H1 (cell line): ENCODE measurements around the gene ADAMTS15.

Experiments used
- CBX5 ChIP-seq: fragments of 300-800, 300-1000 bp; sonication (generic); IDR thresholded peaks from 2 replicates; pipeline ENCODE4 v1.7.1; 2016; ENCODE audit warnings: antibody characterized with exemption, low read length, low read depth
- CHD2 ChIP-seq: IDR thresholded peaks from 2 replicates; pipeline ENCODE4 v1.6.1; 2012; ENCODE audit warnings: low read length, improper control_type of control experiment
- EGR1 ChIP-seq: IDR thresholded peaks from 2 replicates; pipeline ENCODE4 v1.6.1; 2011; ENCODE audit warnings: low read depth, low read length, borderline replicate concordance
- EZH2 ChIP-seq: fragments of 200-600 bp; sonication (generic); IDR thresholded peaks from 2 replicates; pipeline ENCODE4 v1.7.1; 2012; ENCODE audit warnings: low read depth, mild to moderate bottlenecking, moderate library complexity, low read length, inconsistent platforms; ENCODE audit not compliant: severe bottlenecking
- JUND ChIP-seq: IDR thresholded peaks from 2 replicates; pipeline ENCODE4 v1.6.1; 2011; ENCODE audit warnings: mild to moderate bottlenecking, improper control_type of control experiment, low read length
- MAFK ChIP-seq: IDR thresholded peaks from 2 replicates; pipeline ENCODE4 v1.6.1; 2012; ENCODE audit warnings: low read depth, mild to moderate bottlenecking, improper control_type of control experiment, low read length
- POLR2A ChIP-seq, 2 experiments: IDR thresholded peaks; 1 replicate in 1 of 2; 2 replicates in 1 of 2; pipeline ENCODE4 v1.6.1; 2011; ENCODE audit warnings: low read depth in 2 of 2, low read length in 2 of 2, mild to moderate bottlenecking in 2 of 2; ENCODE audit errors: control extremely low read depth in 1 of 2
- RAD21 ChIP-seq, 2 experiments: IDR thresholded peaks in 1 of 2; conservative IDR thresholded peaks in 1 of 2; 2 replicates each; pipeline ENCODE4 v1.6.1; 2011; ENCODE audit warnings: low read depth in 2 of 2, low read length in 2 of 2, improper control_type of control experiment in 1 of 2, inconsistent platforms in 1 of 2, mild to moderate bottlenecking in 1 of 2, moderate library complexity in 1 of 2
- SP1 ChIP-seq: IDR thresholded peaks from 2 replicates; pipeline ENCODE4 v1.6.1; 2011; ENCODE audit warnings: low read depth, low read length
- TEAD4 ChIP-seq: IDR thresholded peaks from 2 replicates; pipeline ENCODE4 v1.6.1; 2012; ENCODE audit warnings: low read depth, low read length, inconsistent platforms, mixed read lengths
- YY1 ChIP-seq: IDR thresholded peaks from 2 replicates; pipeline ENCODE4 v1.6.1; 2011; ENCODE audit warnings: low read depth, mild to moderate bottlenecking, low read length
- TF ChIP-seq, protein P1 (sequence below), 3 experiments: IDR thresholded peaks; 1 replicate in 2 of 3; 2 replicates in 1 of 3; pipeline versions ENCODE4 v1.5.1 to v1.6.1; 2011; ENCODE audit warnings: low read length in 3 of 3, mild to moderate bottlenecking in 3 of 3, inconsistent platforms in 2 of 3, low read depth in 1 of 3, moderate library complexity in 1 of 3; ENCODE audit not compliant: insufficient read depth in 1 of 3; ENCODE audit errors: control extremely low read depth in 1 of 3
- TF ChIP-seq, protein P2 (sequence below): IDR thresholded peaks from 2 replicates; pipeline ENCODE4 v1.6.1; 2011; ENCODE audit warnings: low read length, improper control_type of control experiment

DNA sequence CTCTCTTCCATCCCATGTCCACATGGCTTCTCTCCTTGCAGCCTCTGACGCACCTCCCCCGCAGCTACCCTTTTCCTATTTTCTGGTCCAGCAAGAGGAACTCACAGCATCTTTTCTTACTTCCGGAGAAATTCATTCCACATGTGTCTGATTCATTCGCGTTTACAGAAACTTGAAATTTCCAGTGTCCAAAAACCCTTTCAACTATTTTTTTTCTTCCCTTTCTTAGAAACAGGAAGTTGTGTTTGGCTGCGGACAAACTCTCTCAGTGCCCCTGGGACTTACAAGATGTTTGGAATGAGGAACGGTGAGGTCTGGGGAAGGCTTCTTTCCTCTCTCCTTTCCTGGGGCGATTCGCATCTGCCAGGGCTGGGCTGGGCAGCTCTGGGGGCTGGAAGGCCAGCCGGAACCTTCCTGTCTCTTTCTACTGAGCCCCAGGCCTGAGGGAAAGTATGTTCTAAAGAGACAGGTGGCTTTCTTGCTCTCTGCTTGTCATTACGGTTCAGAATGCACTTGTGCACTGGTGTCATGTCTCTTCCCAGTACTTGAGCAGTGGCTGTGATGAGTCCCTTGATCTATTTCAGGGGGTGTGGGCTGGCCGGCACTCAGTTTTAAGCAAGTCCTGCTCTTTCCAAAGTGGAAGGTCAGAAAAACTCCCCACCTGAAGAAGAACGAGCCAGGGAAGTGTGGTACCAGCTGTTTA lies 47.5 kb upstream of the ADAMTS15 start:
- TF ChIP-seq MAFK (no peak), RAD21 (IDR thresholded peaks at IDR 0.05 in 1 of 2, conservative IDR thresholded peaks at IDR 0.05 in 1 of 2; ENCODE audit: low read depth in 2 of 2, low read length in 2 of 2) (no peak), EGR1 (no peak), CBX5 (no peak), JUND (no peak), POLR2A (IDR thresholded peaks at IDR 0.05; ENCODE audit: control extremely low read depth in 1 of 2, low read depth in 2 of 2, low read length in 2 of 2) (no peak), CHD2 (no peak), EZH2 (no peak), TEAD4 (no peak), YY1 (no peak), SP1 (no peak)
- TF ChIP-seq, protein P1, sequence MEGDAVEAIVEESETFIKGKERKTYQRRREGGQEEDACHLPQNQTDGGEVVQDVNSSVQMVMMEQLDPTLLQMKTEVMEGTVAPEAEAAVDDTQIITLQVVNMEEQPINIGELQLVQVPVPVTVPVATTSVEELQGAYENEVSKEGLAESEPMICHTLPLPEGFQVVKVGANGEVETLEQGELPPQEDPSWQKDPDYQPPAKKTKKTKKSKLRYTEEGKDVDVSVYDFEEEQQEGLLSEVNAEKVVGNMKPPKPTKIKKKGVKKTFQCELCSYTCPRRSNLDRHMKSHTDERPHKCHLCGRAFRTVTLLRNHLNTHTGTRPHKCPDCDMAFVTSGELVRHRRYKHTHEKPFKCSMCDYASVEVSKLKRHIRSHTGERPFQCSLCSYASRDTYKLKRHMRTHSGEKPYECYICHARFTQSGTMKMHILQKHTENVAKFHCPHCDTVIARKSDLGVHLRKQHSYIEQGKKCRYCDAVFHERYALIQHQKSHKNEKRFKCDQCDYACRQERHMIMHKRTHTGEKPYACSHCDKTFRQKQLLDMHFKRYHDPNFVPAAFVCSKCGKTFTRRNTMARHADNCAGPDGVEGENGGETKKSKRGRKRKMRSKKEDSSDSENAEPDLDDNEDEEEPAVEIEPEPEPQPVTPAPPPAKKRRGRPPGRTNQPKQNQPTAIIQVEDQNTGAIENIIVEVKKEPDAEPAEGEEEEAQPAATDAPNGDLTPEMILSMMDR (IDR thresholded peaks at IDR 0.05; ENCODE audit: control extremely low read depth in 1 of 3, insufficient read depth in 1 of 3, low read depth in 1 of 3, low read length in 3 of 3) = no peak
- TF ChIP-seq, protein P2, sequence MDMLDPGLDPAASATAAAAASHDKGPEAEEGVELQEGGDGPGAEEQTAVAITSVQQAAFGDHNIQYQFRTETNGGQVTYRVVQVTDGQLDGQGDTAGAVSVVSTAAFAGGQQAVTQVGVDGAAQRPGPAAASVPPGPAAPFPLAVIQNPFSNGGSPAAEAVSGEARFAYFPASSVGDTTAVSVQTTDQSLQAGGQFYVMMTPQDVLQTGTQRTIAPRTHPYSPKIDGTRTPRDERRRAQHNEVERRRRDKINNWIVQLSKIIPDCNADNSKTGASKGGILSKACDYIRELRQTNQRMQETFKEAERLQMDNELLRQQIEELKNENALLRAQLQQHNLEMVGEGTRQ = no peak
